OCI-LY7 (cell line): ENCODE measurements around the gene PNLDC1. TPM values are rescaled to one million over a fixed set of nuclear protein-coding genes. Genes with fewer than 3 reads are reported as not detected.

Experiments
- BruUV-seq: library from RNA; stranded (reverse); fragments of 400-500 nt; replicated peaks from 2 replicates; lab custom pipeline; 2021; lab: Mats Ljungman, UMichigan
- CTCF ChIA-PET: fragments of 300-600 bp; sonication (Branson Sonifier 250); formaldehyde crosslinking; loops from one replicate; lab custom pipeline; 2022; ENCODE audit warnings: antibody characterized with exemption; ENCODE audit not compliant: unreplicated experiment; lab: Charles Lee
- POLR2A ChIA-PET: fragments of 300-600 bp; sonication (Branson Sonifier 250); formaldehyde crosslinking; loops from one replicate; lab custom pipeline; 2022; ENCODE audit warnings: antibody characterized with exemption; lab: Charles Lee
- DNase-seq: peaks from one replicate; pipeline ENCODE4 v3.0.0-alpha.2; 2015; ENCODE audit warnings: low spot score
- H2AFZ ChIP-seq: fragments of 200-600 bp; sonication (generic), shearing (Covaris generic); 2 replicates; pipeline ENCODE4 v1.6.1; 2014; ENCODE audit warnings: mild to moderate bottlenecking, antibody characterized with exemption, low read length, moderate library complexity
- H3K27ac ChIP-seq: fragments of 200-600 bp; sonication (generic); 2 replicates; pipeline ENCODE4 v1.5.1; 2014; ENCODE audit warnings: mixed run types, low read depth, mild to moderate bottlenecking, moderate library complexity, low read length, inconsistent platforms; ENCODE audit not compliant: poor library complexity, severe bottlenecking
- H3K36me3 ChIP-seq: fragments of 200-600 bp; sonication (generic); 2 replicates; pipeline ENCODE4 v1.6.1; 2014; ENCODE audit warnings: mild to moderate bottlenecking, antibody characterized with exemption, low read length, moderate library complexity, mixed read lengths; ENCODE audit not compliant: insufficient read depth
- H3K4me1 ChIP-seq: fragments of 200-600 bp; sonication (generic); 2 replicates; pipeline ENCODE4 v1.5.1; 2014; ENCODE audit warnings: mild to moderate bottlenecking, low read length; ENCODE audit not compliant: insufficient read depth, poor library complexity, severe bottlenecking
- H3K4me2 ChIP-seq: fragments of 200-600 bp; sonication (generic); 2 replicates; pipeline ENCODE4 v1.6.1; 2014; ENCODE audit warnings: mild to moderate bottlenecking, low read length
- H3K4me3 ChIP-seq: fragments of 200-600 bp; sonication (generic); 2 replicates; pipeline ENCODE4 v1.5.1; 2014; ENCODE audit warnings: mild to moderate bottlenecking, low read depth, low read length; ENCODE audit not compliant: poor library complexity, severe bottlenecking
- H3K79me2 ChIP-seq: fragments of 200-600 bp; sonication (generic); 2 replicates; pipeline ENCODE4 v1.6.1; 2016; ENCODE audit warnings: low read depth, mild to moderate bottlenecking, low read length, moderate library complexity, mixed read lengths; ENCODE audit not compliant: insufficient read depth
- H3K9me2 ChIP-seq: fragments of 200-600 bp; sonication (generic); 2 replicates; pipeline ENCODE4 v1.6.1; 2016; ENCODE audit warnings: mild to moderate bottlenecking, low read length, mixed read lengths; ENCODE audit not compliant: insufficient read depth
- H3K9me3 ChIP-seq: fragments of 200-600 bp; sonication (generic); 2 replicates; pipeline ENCODE4 v1.6.1; 2014; ENCODE audit warnings: mild to moderate bottlenecking, mixed run types, low read length, mixed read lengths
- H4K20me1 ChIP-seq: fragments of 200-600 bp; sonication (generic); 2 replicates; pipeline ENCODE4 v1.6.1; 2014; ENCODE audit warnings: mild to moderate bottlenecking, antibody characterized with exemption, low read length, moderate library complexity, mixed read lengths; ENCODE audit not compliant: insufficient read depth
- EZH2phosphoT487 ChIP-seq: fragments of 200-600 bp; sonication (generic); IDR thresholded peaks from 2 replicates; pipeline ENCODE4 v1.6.1; 2018; ENCODE audit warnings: low read depth, borderline replicate concordance, mild to moderate bottlenecking, mixed run types, antibody characterized with exemption, low read length, moderate library complexity, mixed read lengths
- intact Hi-C: fragments of 100-400 bp; cut with micrococcal nuclease; formaldehyde crosslinking; loops from one replicate; pipeline ENCODE4 v1.10.0; 2022; ENCODE audit not compliant: unreplicated experiment
- total RNA-seq, 2 experiments: library from RNA; depleted of rRNA in 1 of 2; stranded (reverse); fragments of >200 nt in 1 of 2; shearing (Covaris generic) in 1 of 2; gene quantifications; 2 replicates each; pipeline ENCODE4 v1.2.3, GENCODE V29; 2014 to 2022
- TF ChIP-seq, protein P1 (sequence below): fragments of 200-600 bp; sonication (generic); conservative IDR thresholded peaks from 2 replicates; pipeline ENCODE4 v1.5.1; 2014; ENCODE audit warnings: mild to moderate bottlenecking, antibody characterized with exemption, low read length, moderate library complexity, mixed read lengths

The PNLDC1 gene
- total RNA-seq, 2 experiments from 2014 or later, result not detected

DNA sequence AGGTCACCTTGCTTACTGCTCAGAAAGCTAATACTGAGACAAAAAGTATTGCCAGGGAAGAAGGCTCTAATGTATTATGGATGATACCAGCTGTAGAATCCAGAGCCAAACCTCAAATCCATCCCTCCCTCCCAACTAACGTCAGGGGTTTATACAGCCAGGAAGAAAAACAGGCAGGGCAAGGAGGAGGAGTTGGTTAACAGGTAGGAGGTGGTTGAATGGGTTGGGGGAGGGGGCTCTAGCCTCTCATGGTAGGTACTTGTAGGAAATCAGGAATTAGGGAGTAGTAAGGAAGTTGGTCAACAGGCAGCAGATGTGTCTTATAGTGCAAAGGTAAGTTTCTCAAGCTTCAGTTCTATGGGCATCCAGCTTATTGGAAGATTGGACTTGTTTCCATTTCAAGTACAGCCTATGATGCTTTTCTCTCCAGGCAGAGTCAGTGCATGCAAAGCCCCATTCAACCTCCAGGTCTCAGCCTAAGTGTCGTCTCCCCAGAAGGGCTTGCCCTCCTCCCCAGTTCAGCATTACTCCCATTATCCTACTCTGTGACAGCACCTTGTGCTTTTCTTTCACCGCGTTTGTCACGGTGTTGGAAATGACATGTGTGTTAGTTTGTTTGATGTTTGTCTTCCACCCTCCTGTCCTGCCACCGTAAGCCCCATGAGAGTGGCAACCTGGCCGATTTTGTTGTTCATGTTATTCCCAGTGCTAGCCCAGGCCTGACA lies 38.1 kb downstream of the PNLDC1 start:
- intact Hi-C loops, result no loop called here
- H3K36me3 ChIP-seq, result no peaks in the 10 kb centered on the region

DNA sequence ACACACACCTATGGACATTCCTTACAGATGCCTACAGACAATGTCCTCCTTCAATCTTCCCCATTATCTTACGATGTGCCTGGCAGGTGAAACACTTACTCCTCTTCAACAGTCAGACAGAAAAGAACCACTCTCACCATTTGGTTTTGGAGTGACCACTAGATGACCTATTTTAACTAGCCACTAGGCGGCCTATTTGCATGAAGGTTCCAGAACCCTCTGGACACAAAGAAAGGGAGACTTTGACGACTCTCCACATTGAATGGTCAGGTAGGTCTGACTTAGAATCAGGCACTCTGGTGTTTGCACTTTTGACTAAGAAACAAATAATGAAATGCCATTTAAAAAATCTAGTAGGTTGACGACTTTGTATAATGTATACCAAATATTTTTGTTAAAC lies 42.0 kb downstream of the PNLDC1 start:
- H3K79me2 ChIP-seq, result no peaks in the 10 kb centered on the region
- no peaks in the 10 kb centered on the region for H4K20me1 ChIP-seq
- no peak overlapping the region for H3K4me3 ChIP-seq
- H3K36me3 ChIP-seq, result no peaks in the 10 kb centered on the region
- H2AFZ ChIP-seq, result no peak overlapping the region
- no peak overlapping the region for H3K27ac ChIP-seq
- H3K9me3 ChIP-seq, result no peaks in the 10 kb centered on the region
- POLR2A ChIA-PET, result no interaction called here
- intact Hi-C loops, result no loop called here
- no peak overlapping the region for H3K4me2 ChIP-seq
- no peaks in the 10 kb centered on the region for H3K9me2 ChIP-seq
- DNase-seq, result no peak
- CTCF ChIA-PET, result no interaction called here
- no peaks in the 10 kb centered on the region for H3K4me1 ChIP-seq
- no peak for TF ChIP-seq EZH2phosphoT487
- TF ChIP-seq, protein P1, sequence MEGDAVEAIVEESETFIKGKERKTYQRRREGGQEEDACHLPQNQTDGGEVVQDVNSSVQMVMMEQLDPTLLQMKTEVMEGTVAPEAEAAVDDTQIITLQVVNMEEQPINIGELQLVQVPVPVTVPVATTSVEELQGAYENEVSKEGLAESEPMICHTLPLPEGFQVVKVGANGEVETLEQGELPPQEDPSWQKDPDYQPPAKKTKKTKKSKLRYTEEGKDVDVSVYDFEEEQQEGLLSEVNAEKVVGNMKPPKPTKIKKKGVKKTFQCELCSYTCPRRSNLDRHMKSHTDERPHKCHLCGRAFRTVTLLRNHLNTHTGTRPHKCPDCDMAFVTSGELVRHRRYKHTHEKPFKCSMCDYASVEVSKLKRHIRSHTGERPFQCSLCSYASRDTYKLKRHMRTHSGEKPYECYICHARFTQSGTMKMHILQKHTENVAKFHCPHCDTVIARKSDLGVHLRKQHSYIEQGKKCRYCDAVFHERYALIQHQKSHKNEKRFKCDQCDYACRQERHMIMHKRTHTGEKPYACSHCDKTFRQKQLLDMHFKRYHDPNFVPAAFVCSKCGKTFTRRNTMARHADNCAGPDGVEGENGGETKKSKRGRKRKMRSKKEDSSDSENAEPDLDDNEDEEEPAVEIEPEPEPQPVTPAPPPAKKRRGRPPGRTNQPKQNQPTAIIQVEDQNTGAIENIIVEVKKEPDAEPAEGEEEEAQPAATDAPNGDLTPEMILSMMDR, result 0 out of 2 replicates have a peak, but pooled peaks have one; percentile 27
- BruUV-seq, result no TSS peak

More for the DNA sequence above, 38.1 kb downstream of the PNLDC1 start:
- ChIA-PET CTCF (no interaction called here), POLR2A (no interaction called here)
- H2AFZ ChIP-seq, result no peak overlapping the region
- peaks cover 20% of the 10 kb centered on the region for H3K4me1 ChIP-seq
- TF ChIP-seq, protein P1, result no peak
- no peak for TF ChIP-seq EZH2phosphoT487
- BruUV-seq, result no TSS peak
- no peak overlapping the region for H3K27ac ChIP-seq
- no peak for DNase-seq
- H3K9me3 ChIP-seq, result no peaks in the 10 kb centered on the region
- H3K4me3 ChIP-seq, result no peak overlapping the region
- no peaks in the 10 kb centered on the region for H3K79me2 ChIP-seq
- no peaks in the 10 kb centered on the region for H3K9me2 ChIP-seq
- H4K20me1 ChIP-seq, result no peaks in the 10 kb centered on the region
- H3K4me2 ChIP-seq, result no peak overlapping the region
